Gastroesophageal sphincter (tissue), 3 donors: ENCODE results near the gene MAPK11.

Experiments
- EP300 ChIP-seq: sonication (generic); formaldehyde crosslinking; IDR thresholded peaks from one replicate; pipeline ENCODE4 v1.6.1; 2017; ENCODE audit warnings: antibody characterized with exemption, mild to moderate bottlenecking
- POLR2A ChIP-seq, 2 donors: fragments of 450-650 bp; IDR thresholded peaks; one replicate each; pipeline ENCODE4 v1.6.1; 2017; ENCODE audit warnings: antibody characterized with exemption in 2 of 2, mild to moderate bottlenecking in 2 of 2, moderate library complexity in 1 of 2
- TF ChIP-seq, protein P1 (sequence below), 4 experiments: fragments of 200-600 bp in 2 of 4; fragments of 450-650 bp in 2 of 4; sonication (generic) in 1 of 4; IDR thresholded peaks; one replicate each; pipeline ENCODE4 v1.5.1; 2017 to 2019; ENCODE audit warnings: antibody characterized with exemption in 4 of 4, mild to moderate bottlenecking in 2 of 4, moderate library complexity in 2 of 4

DNA sequence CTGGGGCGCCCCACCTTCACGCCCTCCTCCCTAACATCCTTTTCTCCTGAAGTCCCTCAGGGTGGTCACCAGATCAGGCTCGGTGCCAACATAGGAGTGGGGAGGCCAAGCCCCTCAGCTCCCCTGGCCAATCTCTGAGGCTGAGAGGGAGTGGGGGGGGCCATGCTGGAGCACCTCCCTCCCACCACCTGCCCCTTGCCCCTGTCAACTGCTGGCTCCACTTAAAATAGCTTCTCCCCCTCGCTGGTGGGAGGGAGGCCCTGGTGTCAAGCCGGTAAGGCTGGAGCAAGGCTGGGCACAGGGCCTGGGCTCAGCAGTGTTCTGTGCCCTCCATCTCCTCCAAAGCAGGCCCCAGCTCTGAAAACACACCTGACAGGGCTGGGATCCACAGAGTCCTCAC lies 32.4 kb upstream of the MAPK11 start:
- TF ChIP-seq, protein P1, sequence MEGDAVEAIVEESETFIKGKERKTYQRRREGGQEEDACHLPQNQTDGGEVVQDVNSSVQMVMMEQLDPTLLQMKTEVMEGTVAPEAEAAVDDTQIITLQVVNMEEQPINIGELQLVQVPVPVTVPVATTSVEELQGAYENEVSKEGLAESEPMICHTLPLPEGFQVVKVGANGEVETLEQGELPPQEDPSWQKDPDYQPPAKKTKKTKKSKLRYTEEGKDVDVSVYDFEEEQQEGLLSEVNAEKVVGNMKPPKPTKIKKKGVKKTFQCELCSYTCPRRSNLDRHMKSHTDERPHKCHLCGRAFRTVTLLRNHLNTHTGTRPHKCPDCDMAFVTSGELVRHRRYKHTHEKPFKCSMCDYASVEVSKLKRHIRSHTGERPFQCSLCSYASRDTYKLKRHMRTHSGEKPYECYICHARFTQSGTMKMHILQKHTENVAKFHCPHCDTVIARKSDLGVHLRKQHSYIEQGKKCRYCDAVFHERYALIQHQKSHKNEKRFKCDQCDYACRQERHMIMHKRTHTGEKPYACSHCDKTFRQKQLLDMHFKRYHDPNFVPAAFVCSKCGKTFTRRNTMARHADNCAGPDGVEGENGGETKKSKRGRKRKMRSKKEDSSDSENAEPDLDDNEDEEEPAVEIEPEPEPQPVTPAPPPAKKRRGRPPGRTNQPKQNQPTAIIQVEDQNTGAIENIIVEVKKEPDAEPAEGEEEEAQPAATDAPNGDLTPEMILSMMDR (IDR thresholded peaks at IDR 0.05) = no peak
- TF ChIP-seq EP300 = no peak
- TF ChIP-seq POLR2A (IDR thresholded peaks at IDR 0.05) = no peak
